ENCODE measurements around the gene VAV2. TPM values are rescaled to one million over a fixed set of nuclear protein-coding genes. Genes with fewer than 3 reads are reported as not detected.

The VAV2 gene
- total and polyA plus RNA-seq, 2 experiments from 2014 or later: 8.1 to 28.9 TPM

GRCh38 chr9:133856798-133857197 lies 135.3 kb downstream of the VAV2 start:
- Mint-ChIP-seq H3K27ac (no peak overlapping the region), H3K27me3 (ENCODE audit: insufficient read depth, low read depth, poor library complexity) (peaks cover 10% of the 10 kb centered on the region), H3K9me3 (no peaks in the 10 kb centered on the region; the same call in 2 of the 3 replicates), H3K4me1 (peaks cover 18% of the 10 kb centered on the region), H3K36me3 (ENCODE audit: low read depth) (peaks cover 7% of the 10 kb centered on the region), H3K4me3 (no peak overlapping the region)
- Histone ChIP-seq H3K4me1 (ENCODE audit: insufficient read depth) (no peaks in the 10 kb centered on the region; the same call in 1 of the 2 replicates), H3F3A (replicated peaks; ENCODE audit: low read depth) (no peaks in the 10 kb centered on the region), H3K27me3 (ENCODE audit: insufficient read depth) (no peaks in the 10 kb centered on the region), H3K27ac (ENCODE audit: low read depth) (no peak overlapping the region), H3K4me3 (no peak overlapping the region), H4K20me1 (replicated peaks; ENCODE audit: insufficient read depth) (peaks cover 3% of the 10 kb centered on the region), H3K36me3 (ENCODE audit: insufficient read depth) (no peaks in the 10 kb centered on the region), H3K4me2 (no peak overlapping the region), H2AFZ (no peak overlapping the region), H3K79me2 (replicated peaks; ENCODE audit: insufficient read depth) (no peaks in the 10 kb centered on the region), H3K9me2 (ENCODE audit: insufficient read depth) (no peaks in the 10 kb centered on the region)
- DNase-seq (ENCODE audit: low spot score) (no peak), ATAC-seq (no peak)
- TF ChIP-seq ZNF331 (CRISPR knock-in tag; IDR thresholded peaks at IDR 0.05; ENCODE audit: low read depth) (no peak), CREB1 (CRISPR knock-in tag; IDR thresholded peaks at IDR 0.05; ENCODE audit: low read depth) (no peak), STAT1 (IDR thresholded peaks at IDR 0.05; ENCODE audit: unreplicated experiment) (no peak), NANOG (IDR thresholded peaks at IDR 0.05; ENCODE audit: borderline replicate concordance) (no peak), CTCF (conservative IDR thresholded peaks at IDR 0.05; ENCODE audit: low read depth in 2 of 2) (no peak), ZNF114 (CRISPR knock-in tag; IDR thresholded peaks at IDR 0.05) (no peak)
- TF ChIP-seq, protein P1, sequence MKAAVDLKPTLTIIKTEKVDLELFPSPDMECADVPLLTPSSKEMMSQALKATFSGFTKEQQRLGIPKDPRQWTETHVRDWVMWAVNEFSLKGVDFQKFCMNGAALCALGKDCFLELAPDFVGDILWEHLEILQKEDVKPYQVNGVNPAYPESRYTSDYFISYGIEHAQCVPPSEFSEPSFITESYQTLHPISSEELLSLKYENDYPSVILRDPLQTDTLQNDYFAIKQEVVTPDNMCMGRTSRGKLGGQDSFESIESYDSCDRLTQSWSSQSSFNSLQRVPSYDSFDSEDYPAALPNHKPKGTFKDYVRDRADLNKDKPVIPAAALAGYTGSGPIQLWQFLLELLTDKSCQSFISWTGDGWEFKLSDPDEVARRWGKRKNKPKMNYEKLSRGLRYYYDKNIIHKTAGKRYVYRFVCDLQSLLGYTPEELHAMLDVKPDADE (IDR thresholded peaks at IDR 0.05): no peak

DNA sequence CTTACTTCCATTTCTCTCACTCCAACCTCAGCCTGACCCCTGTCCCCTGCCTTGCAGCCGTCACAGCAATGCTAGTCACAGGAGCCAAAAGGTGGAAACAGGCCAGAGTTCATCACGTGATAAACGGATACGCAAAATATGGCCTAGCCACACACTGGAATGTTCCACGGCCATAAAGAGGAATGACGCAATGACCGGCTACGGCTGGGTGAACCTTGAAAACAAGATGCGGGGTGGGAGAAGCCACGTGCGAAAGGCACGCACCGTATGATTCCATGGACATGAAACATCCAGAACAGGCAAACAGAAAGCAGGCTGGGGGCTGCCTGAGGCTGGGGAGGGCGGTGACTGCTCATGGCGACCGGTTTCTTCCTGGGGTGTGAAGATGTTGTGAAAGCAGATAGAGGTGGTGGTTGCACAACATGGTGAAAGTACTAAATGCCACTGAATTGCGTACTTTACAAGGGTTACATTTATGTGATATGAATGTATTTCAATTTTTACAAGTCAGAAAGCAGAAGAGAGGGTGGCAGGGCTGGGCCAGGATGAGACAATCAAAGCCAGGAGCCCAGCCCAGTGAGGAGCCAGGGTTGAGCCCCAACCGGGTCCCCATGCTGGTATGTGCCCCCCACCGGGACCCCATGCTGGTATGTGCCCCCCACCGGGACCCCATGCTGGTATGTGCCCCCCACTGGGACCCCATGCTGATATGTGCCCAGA lies 136.2 kb downstream of the VAV2 start:
- no peak overlapping the region for H3K4me3 Mint-ChIP-seq
- Histone ChIP-seq H2AFZ (no peak overlapping the region), H3F3A (replicated peaks; ENCODE audit: low read depth) (no peaks in the 10 kb centered on the region), H3K9me2 (ENCODE audit: insufficient read depth) (no peaks in the 10 kb centered on the region), H3K4me3 (no peak overlapping the region), H3K4me2 (no peak overlapping the region), H3K36me3 (ENCODE audit: insufficient read depth) (no peaks in the 10 kb centered on the region), H3K4me1 (ENCODE audit: insufficient read depth) (no peaks in the 10 kb centered on the region), H3K27ac (ENCODE audit: low read depth) (0 out of 2 replicates have a peak overlapping the region, but pooled peaks have one; percentile 26), H3K27me3 (ENCODE audit: insufficient read depth) (no peaks in the 10 kb centered on the region), H4K20me1 (replicated peaks; ENCODE audit: insufficient read depth) (no peaks in the 10 kb centered on the region; the same call in 1 of the 2 replicates), H3K79me2 (replicated peaks; ENCODE audit: insufficient read depth) (no peaks in the 10 kb centered on the region)
- H3K4me1 Mint-ChIP-seq: peaks cover 11% of the 10 kb centered on the region
- no peaks in the 10 kb centered on the region; the same call in 2 of the 3 replicates for H3K9me3 Mint-ChIP-seq
- peaks cover 7% of the 10 kb centered on the region for H3K36me3 Mint-ChIP-seq (ENCODE audit: low read depth)
- peak overlapping the region; percentile 22 for H3K27ac Mint-ChIP-seq
- no peak for DNase-seq (ENCODE audit: low spot score)
- H3K27me3 Mint-ChIP-seq (ENCODE audit: insufficient read depth, low read depth, poor library complexity): peaks cover 6% of the 10 kb centered on the region
- ATAC-seq: no peak
- TF ChIP-seq ZNF462 (CRISPR knock-in tag; IDR thresholded peaks at IDR 0.05): no peak
- no peak for TF ChIP-seq CREB1 (CRISPR knock-in tag; IDR thresholded peaks at IDR 0.05; ENCODE audit: low read depth)
- TF ChIP-seq POLR2AphosphoS5 (IDR thresholded peaks at IDR 0.05; ENCODE audit: low read depth): no peak
- no peak for TF ChIP-seq EZH2 (IDR thresholded peaks at IDR 0.05; ENCODE audit: low read depth, unreplicated experiment)

Measured in GM23338 (cell line).